ENCODE results near the gene CCND2.

The CCND2 gene

DNA sequence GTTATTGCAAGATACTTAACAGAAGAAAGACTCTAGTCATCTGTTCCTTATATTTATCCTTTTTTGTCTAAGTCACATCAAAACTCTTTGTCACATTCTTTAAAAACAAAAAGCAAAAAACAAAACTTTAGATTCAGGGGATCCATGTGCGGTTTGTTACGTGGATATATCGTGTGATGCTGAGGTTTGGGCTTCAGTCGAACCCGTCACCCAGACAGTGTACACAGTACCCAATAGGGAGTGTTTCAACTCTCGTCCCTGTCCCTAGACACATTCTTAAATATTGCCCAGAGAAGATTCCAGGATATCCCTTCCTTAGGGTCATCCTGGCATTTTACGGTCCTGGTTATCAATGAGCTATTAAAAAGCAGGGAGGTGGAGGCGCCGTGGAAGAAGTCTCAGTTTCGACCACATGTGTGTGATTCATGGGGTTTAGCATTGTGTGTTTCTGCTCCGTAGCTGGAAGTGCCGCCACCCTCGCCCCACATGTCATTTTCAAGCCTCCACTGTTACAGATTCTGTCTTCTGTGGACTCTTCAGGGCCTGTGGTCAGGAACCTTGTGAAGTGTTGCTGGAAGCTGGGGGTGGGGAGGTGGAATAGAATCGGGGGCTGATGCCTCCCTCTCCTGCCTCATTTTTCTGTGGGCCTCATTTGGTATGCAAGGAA, 19.9 kb downstream of the CCND2 start:
- DNase-seq: no peak

DNA sequence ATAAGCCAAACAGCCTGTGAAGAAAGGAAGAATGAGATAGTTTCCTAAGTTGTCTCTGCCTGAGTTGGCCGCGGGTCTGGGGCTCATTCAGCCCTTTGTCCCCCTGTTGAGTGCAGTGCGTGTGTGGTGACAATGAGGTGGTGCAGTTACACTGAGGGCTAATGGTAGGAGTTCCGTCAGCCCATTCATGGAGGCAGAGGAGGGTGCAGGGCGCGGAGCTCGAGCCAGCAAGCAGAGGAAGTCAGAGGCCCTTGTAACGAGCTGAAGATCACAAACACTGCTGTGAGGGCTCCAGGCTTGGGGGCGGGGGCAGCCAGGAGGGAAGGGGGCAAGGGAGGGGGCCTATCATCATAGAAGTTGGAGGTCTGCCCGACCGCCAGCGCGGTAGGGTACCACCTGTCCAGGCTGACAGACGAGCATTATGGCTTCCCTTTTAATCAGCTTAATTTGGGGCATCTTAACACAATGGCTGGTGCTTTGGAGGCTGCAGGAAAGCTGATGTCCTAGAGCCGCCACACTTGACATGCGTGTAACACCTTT, 20.5 kb downstream of the CCND2 start:
- DNase-seq: no peak

DNA sequence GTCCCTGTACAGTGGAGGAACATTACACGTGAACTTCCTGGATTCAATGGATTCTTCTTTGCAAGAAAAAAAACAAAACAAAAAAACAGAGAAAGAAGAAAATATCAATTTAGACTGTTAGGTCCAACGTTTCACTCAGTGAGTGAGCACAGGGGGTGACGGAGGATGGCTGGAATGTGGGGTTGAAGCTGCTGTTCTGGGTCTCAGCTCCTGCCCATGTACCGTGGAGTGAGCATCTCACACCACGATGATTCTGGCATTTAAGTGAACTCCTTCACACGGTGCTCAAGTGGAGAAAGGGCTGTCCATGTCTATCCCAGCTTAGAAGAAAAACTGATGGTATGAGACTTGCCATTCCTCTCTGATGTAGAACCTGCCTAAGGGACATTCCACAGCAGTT, 23.2 kb downstream of the CCND2 start:
- no peak for DNase-seq

DNA sequence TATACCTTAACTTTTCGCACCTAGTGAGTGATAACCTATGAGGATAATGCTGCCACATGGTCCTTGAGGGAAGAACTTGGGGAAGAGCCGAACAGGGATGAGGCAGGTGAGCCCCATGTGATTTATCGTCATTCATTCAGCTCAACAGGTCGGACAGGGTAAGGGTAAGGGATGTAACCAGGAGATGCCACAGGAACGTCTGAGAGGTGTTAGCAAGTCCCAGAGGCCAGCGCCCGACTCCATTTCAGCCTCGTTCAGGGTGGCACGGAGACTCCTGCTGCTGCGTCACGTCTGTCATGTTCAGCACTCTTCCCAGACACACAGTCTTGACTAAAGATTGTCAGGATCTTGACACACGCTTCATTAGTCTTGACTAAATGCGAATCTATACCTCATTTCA, 24.1 kb downstream of the CCND2 start:
- DNase-seq: no peak

DNA sequence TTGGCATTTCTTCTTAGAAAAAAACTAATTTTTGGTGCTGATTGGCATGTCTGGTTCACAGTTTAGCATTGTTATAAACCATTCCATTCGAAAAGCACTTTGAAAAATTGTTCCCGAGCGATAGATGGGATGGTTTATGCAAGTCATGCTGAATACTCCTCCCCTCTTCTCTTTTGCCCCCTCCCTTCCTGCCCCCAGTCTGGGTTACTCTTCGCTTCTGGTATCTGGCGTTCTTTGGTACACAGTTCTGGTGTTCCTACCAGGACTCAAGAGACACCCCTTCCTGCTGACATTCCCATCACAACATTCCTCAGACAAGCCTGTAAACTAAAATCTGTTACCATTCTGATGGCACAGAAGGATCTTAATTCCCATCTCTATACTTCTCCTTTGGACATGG, 27.3 kb downstream of the CCND2 start:
- DNase-seq: no peak

DNA sequence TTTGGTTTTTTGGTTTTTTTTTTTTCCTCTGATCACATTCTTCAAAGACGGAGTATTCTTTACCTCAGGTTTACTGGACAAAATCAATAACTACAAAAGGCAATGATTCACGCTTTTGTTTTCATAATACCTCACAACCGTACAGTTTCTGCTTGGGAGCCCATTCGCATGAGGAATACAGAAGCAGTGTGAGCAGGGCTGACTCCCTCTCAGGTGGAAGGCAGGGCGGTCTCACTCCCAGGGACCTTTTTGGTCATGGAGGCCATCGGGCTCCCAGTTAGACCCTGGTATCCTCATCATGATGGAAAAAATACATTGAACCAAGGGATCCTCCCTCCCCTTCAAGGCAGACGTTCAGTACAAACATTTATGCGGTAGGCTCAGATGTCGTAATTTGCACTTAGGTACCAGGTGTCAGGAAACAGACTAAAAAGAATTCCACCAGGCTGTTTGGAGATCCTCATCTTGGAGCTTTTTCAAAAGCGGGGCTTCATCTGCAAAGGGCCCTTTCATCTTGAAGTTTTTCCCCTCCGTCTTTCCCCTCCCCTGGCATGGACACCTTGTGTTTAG, 28.5 kb downstream of the CCND2 start:
- DNase-seq: no peak

DNA sequence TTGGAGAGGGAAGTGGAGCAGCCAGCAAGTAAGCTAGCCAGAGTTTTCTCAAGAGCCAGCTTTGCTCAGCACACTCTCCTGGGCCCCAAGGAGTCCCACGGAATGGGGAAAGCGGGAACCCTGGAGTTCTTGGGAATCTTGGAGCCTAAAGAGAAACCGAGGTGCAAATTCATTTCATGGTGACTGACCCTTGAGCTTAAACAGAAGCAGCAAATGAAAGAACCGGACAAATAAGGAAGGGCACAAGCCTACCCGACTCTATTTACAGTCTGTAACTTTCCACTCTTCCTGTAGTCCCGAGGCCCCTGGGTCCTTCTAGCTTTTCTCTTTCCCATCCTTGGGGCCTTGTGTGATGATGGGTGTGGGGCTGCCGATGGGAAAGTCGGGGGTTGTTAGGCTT, 29.3 kb downstream of the CCND2 start:
- no peak for DNase-seq

DNA sequence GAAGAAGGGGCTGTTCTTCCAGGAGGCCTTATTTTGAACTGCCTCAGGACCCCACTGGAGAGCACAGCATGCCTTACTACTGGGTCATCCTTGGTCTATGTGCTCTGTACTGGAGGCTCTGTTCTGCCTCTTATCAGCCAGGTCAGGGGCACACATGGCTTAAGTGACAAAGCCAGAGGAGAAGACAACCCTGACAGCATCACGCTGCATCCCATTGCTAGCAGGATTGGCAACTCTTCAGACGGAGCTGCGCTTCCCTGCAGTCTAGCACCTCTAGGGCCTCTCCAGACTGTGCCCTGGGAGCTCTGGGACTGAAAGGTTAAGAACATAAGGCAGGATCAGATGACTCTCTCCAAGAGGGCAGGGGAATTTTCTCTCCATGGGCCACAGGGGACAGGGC, 30.2 kb downstream of the CCND2 start:
- DNase-seq: no peak

DNA sequence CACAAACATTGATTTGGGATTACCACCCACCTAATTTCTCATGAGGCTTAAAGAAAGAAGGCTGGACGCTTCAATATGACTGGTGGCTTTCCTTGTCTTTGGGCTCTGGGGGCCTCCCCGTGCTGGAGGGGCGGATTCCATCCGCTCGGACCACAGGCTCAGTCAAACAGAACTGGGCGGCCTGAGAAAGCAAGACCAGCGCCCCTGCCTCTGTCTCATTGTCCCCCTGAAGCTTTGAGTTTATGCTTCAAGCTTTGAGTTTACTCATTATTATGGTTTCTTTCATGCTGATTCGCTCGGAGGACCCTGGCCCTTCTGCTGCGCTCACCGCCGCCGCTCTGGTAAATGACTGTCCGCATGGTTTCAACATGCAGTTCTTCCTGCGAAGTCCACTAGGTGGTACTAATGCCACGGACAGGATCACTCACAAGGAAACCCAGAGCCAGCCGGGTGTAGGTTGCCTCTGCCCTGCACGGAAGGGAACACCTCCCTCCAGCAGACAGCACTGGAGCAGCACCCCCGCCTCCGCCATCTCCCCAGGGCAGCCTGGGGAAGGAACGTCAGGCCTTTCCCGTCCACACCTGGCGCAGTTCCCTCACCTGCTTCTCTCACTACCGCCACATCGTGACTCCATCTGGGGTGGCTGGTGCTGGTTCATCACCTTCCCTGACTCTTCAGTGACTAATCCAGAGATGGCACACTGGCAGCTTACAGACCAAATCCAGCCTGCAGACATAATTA, 34.2 kb downstream of the CCND2 start:
- peak; percentile 65 for DNase-seq

DNA sequence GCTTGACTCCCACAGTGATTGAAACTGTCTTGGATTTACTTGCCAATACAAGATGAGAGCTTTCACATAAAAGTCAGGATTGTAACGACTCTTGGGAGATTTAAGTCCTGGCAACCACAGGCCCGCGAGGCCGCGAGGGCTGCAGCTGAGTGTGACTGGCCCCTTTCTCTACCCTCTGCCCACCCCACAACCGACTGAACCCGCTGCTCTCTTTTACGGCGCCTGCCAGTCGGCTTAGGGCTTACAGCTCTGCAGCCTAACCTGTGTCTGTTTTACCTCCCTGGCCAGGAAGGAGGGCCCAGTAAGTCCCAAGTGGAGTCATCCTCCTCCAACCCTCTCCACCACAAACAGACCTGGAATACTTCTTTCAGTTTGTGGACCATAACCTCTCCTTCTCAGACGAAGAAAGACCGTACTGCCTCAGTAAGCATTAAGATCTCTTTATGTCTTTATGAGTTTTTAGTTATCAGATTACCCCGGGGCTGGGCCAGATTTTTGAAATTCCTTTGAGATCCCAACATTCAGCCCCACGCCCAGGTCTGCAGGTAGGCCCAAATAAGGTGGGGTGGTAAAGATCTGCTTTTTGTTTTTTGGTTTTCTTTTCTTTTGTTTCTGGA, 34.9 kb downstream of the CCND2 start:
- no peak for DNase-seq

DNA sequence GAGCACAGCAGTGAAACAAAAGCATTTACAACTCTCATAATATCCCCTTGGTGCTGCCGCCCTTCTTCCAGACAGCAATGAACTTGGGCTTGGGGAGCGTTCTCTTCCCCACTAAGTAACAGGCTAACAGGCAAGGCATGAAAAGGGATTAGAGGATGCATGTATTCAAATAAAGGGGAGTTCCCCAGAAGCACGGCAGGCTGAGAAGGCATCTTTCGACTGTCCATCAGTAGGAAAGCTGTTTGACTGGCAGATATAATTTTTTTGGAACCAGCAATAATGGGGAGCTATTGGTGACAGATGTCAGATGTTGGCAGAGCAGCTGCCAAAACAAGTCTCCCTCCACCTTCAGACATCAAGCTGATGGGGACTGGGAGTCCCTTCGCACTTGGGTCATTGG, 38.2 kb downstream of the CCND2 start:
- DNase-seq: no peak

DNA sequence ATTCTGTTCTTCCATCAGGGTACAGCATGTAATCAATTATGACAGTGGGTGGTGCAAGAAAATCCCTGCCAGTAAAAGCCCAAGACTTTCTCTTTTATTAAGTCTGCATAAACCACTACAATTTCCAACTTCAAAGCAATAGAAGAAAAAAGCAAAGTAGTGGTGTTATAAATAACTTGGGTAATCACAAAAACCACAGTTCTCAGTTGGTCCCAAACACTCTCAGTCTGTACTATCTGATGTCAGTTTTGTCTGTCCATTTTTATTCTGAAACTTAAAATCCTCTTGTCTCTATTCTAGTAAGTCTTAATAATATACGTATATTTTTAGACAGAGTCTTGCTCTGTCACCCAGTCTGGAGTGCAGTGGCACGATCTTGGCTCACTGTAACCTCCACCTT, 38.7 kb downstream of the CCND2 start:
- no peak for DNase-seq

DNA sequence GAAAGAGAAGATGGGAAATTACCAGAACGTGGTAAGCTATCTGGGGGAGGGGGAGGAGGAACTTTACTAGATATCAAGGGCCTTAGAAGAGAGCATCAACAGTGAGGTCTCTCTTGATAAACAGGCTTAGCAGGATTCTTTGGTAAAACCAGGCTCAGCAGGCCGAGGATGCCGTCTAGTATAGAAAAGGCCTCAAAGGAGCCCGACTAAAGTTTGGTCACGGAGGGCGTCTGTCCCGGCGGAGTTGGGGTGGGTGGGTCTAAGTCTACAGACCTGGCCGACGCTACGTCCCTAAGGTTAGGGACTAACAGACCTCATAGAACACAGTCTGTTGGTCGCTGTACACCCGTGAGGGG, 46.9 kb downstream of the CCND2 start:
- peak; percentile 27 for DNase-seq

DNA sequence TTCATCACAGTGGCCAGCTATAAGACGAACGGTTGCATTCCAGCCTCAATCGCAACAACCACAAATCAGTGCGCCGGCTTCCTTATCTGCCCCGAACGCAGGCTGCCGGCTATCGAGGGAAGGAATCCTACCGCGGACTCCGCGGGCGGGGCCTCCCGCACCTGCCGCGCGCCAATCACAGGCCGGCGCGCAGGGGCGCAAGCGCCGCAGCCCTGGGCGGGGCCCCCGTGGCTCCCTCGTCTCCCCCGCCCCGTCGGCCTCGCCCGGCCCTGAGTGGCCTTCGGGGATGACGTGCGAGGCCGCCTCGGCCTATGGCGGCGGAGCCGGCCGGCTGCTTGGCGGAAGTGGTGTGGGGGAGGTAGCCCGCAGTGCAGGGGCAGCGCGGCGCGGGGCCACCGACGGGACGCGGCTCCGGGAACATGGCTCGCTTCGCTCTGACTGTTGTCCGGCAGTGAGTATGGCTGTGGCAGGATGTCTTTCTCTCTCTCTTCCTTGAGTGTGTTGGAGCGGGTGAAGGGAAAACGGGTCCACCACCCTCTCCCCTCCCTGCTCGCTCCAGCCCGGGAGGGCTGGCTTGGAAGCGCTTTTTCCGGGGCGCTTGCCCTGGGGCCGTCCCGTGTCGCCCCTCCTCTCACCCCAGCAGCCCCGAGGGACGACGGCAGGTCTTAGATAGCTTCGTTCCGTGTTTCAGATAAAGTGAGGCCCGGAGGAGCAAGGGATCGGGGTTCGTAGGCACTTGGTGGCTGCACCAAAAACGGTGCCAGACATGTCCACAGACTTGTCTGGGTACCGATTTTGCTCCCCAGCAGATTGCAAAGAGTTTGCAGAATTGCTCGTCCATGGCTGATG, 47.5 kb downstream of the CCND2 start, which contains the start of gene TIGAR:
Gene TIGAR (plus strand): TSS at position 361 of the 849 bp plus-strand sequence. CDS start 59 bp downstream, at position 420.
- peak; percentile 82 for DNase-seq

DNA sequence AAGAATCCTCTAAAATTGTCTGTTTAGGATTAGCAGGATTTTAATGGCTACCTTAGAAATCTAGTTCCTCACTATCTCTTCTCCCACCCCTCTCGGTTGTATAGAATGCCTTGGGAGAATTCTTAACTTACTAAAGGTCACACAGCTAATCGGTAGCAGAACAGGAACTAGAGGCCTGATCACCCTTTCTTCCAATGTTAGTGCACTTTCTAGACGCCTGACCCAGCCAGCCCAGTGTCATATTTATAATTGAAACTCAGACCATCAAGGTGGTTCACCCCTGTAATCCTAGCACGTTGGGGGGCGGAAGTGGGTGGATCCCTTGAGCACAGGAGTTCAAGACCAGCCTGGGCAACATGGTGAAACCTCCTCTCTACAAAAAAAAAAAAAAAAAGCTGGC, 49.2 kb downstream of the CCND2 start:
- DNase-seq: no peak

Measured in 8988T (cell line).